Uterus (tissue), 4 donors: ENCODE results near the gene DKK1. TPM values are rescaled to one million over a fixed set of nuclear protein-coding genes. Genes with fewer than 3 reads are reported as not detected.
A peak's percentile ranks its signal among the peaks of the same experiment; 100 is the strongest.

Source experiments
- DNase-seq, 2 donors: peaks; one replicate each; pipeline ENCODE4 v3.0.0-alpha.2; 2019 to 2020
- H3K27ac ChIP-seq, 2 donors: fragments of 200-600 bp; sonication (generic); 1 replicate in 1 of 2; 2 replicates in 1 of 2; pipeline ENCODE4 v1.5.1; 2016 to 2018
- H3K27me3 ChIP-seq, 2 donors: fragments of 200-600 bp; sonication (generic); one replicate each; pipeline ENCODE4 v1.5.1; 2018 to 2019; ENCODE audit warnings: control low read depth in 1 of 2
- H3K36me3 ChIP-seq, 2 donors: fragments of 200-600 bp; sonication (generic); one replicate each; pipeline ENCODE4 v1.5.1; 2019; ENCODE audit warnings: control low read depth in 1 of 2
- H3K4me1 ChIP-seq, 2 donors: fragments of 200-600 bp; sonication (generic); one replicate each; pipeline ENCODE4 v1.5.1; 2018 to 2019; ENCODE audit warnings: control low read depth in 1 of 2
- H3K4me3 ChIP-seq, 2 donors: fragments of 200-600 bp; sonication (generic); 1 replicate in 1 of 2; 2 replicates in 1 of 2; pipeline ENCODE4 v1.5.1; 2018 to 2019; ENCODE audit warnings: mild to moderate bottlenecking in 1 of 2
- H3K9me3 ChIP-seq, 2 donors: fragments of 200-600 bp; sonication (generic); one replicate each; pipeline ENCODE4 v1.5.1; 2019; ENCODE audit warnings: control low read depth in 1 of 2
- POLR2A ChIP-seq, 2 donors: fragments of 450-650 bp; IDR thresholded peaks; one replicate each; pipeline ENCODE4 v1.6.1; 2016; ENCODE audit warnings: antibody characterized with exemption in 2 of 2, mild to moderate bottlenecking in 1 of 2, moderate library complexity in 1 of 2
- intact Hi-C: fragments of 100-400 bp; cut with DNase I; formaldehyde crosslinking; loops from one replicate; pipeline ENCODE4 v1.15.1; 2023; ENCODE audit warnings: low total_unique reads
- total RNA-seq, 4 donors: library from RNA; depleted of rRNA in 3 of 4; stranded (reverse); fragments of >200 nt in 3 of 4; gene quantifications; one replicate each; pipeline versions ENCODE4 v1.1.0 to v1.2.4, GENCODE V29; 2014 to 2023
- TF ChIP-seq, protein P1 (sequence below), 4 experiments: fragments of 200-600 bp in 2 of 4; fragments of 450-650 bp in 2 of 4; sonication (generic) in 2 of 4; IDR thresholded peaks; one replicate each; pipeline ENCODE4 v1.5.1; 2016 to 2019; ENCODE audit warnings: antibody characterized with exemption in 4 of 4, mild to moderate bottlenecking in 2 of 4, moderate library complexity in 1 of 4
- donor health status: DM: yes; HTN: yes; CAD: no.

The DKK1 gene, protein sequence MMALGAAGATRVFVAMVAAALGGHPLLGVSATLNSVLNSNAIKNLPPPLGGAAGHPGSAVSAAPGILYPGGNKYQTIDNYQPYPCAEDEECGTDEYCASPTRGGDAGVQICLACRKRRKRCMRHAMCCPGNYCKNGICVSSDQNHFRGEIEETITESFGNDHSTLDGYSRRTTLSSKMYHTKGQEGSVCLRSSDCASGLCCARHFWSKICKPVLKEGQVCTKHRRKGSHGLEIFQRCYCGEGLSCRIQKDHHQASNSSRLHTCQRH
- 1 to 10 TPM in 1 of 4 donors, under 1 TPM in 2, not detected in 1; 0.37 to 4.1 (median 0.59) TPM for total RNA-seq

DNA sequence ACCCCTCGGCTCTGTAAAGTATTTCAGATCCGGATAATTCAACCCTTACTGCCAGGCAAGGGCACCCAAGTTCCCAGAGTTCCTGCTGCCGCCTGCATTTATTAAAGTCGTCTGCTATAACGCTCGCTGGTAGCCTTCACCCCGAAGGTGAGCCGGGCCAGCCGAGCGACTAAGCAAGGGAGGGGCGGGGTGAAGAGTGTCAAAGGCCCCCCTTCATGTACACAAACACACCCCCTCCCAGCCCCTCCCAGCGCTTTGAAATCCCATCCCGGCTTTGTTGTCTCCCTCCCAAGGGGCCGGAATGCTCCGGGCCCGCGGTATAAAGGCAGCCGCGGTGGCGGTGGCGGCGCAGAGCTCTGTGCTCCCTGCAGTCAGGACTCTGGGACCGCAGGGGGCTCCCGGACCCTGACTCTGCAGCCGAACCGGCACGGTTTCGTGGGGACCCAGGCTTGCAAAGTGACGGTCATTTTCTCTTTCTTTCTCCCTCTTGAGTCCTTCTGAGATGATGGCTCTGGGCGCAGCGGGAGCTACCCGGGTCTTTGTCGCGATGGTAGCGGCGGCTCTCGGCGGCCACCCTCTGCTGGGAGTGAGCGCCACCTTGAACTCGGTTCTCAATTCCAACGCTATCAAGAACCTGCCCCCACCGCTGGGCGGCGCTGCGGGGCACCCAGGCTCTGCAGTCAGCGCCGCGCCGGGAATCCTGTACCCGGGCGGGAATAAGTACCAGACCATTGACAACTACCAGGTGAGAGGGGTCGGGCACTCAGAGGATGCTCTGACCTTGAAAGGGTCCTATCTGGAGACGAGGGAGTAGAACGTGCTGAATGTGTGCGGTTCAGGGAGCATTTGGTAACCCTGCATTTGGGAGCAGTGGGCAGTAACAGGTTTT, at the start of gene DKK1:
DKK1 (plus strand) TSS at position 349 of the 889 bp plus-strand sequence; CDS start at position 503, 154 bp downstream.
- H3K36me3 ChIP-seq = no peaks in the 10 kb centered on the region
- intact Hi-C loops = no loop called here
- H3K27ac ChIP-seq = no peak within 1 kb of the TSS
- no peaks in the 10 kb centered on the region for H3K9me3 ChIP-seq
- H3K4me3 ChIP-seq = peak within 1 kb of the TSS; percentile 22 to 26
- peaks cover 0 to 14% of the 10 kb centered on the region in 2 donors for H3K27me3 ChIP-seq
- TF ChIP-seq, protein P1, sequence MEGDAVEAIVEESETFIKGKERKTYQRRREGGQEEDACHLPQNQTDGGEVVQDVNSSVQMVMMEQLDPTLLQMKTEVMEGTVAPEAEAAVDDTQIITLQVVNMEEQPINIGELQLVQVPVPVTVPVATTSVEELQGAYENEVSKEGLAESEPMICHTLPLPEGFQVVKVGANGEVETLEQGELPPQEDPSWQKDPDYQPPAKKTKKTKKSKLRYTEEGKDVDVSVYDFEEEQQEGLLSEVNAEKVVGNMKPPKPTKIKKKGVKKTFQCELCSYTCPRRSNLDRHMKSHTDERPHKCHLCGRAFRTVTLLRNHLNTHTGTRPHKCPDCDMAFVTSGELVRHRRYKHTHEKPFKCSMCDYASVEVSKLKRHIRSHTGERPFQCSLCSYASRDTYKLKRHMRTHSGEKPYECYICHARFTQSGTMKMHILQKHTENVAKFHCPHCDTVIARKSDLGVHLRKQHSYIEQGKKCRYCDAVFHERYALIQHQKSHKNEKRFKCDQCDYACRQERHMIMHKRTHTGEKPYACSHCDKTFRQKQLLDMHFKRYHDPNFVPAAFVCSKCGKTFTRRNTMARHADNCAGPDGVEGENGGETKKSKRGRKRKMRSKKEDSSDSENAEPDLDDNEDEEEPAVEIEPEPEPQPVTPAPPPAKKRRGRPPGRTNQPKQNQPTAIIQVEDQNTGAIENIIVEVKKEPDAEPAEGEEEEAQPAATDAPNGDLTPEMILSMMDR (IDR thresholded peaks at IDR 0.05) = peak in 3 of 4 experiments; percentile 8 to 33 (median 14)
- TF ChIP-seq POLR2A (IDR thresholded peaks at IDR 0.05) = no peak
- peak in 1 of 2 donors; percentile 13 for DNase-seq
- peaks cover 0 to 3% of the 10 kb centered on the region in 2 donors for H3K4me1 ChIP-seq

DNA sequence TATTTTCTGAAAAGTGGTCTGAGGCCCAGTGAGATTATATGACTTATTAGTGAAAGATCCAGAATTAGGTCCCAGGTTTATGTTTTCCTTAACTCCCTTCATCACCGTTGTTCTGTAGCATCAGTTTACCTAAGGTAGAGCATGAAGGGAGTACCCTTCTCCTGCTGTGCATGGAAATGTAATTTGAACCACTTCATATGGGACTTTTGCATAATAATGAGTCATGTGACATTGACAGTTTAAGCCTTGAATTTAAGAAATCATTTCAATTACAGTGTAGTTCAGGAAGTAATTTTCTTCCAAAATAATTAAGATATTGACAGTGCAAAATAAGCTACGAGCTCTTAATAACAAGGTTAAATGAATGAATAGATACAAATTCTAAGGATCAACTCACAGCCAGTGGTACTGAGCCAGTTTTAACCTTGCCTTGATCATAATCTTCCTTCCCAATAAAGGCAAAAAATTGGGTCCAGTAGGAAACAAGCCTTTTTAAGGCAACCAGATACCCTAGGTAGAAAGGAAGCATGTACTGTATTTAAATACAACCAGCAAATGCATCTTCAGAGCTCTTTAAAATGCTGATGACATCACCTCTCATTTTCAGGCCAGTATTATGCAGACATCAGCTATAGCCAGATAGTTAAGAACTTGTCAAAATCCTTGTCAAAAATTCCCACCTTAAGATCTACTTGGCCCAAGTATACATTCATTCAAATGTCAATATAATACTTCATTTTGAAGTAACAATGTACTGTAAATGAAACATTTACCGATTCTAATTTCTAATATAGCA, 48.8 kb upstream of the DKK1 start:
- no peaks in the 10 kb centered on the region for H3K4me1 ChIP-seq
- H3K9me3 ChIP-seq = no peaks in the 10 kb centered on the region
- no peak overlapping the region for H3K4me3 ChIP-seq
- no peaks in the 10 kb centered on the region for H3K27me3 ChIP-seq
- TF ChIP-seq, protein P1 (IDR thresholded peaks at IDR 0.05) = no peak
- intact Hi-C loops = no loop called here
- H3K36me3 ChIP-seq = no peaks in the 10 kb centered on the region
- no peak for DNase-seq
- H3K27ac ChIP-seq = no peak overlapping the region

DNA sequence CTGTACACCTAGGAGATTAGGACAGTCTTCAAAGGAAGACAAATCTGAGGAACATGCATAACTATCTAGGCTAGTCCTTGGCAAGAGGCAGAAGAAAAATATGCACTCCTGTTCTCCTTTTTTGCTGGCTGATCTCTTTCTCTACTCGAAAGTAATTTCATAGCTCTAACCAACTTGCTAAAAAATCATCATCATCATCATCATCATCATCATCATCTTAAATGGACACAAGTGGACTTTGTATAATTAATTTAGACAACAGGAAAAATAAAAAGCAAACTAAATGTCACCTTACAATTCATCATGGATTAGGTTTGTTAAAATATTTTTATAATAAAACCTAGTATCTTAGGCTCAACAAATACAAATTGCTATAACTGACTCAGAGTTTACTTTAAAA, 47.2 kb upstream of the DKK1 start:
- H3K27ac ChIP-seq = no peak overlapping the region
- no peaks in the 10 kb centered on the region for H3K36me3 ChIP-seq
- H3K9me3 ChIP-seq = no peaks in the 10 kb centered on the region
- no peak for TF ChIP-seq POLR2A (IDR thresholded peaks at IDR 0.05)
- TF ChIP-seq, protein P1 (IDR thresholded peaks at IDR 0.05) = no peak
- intact Hi-C loops = no loop called here
- H3K4me1 ChIP-seq = no peaks in the 10 kb centered on the region
- no peaks in the 10 kb centered on the region for H3K27me3 ChIP-seq
- H3K4me3 ChIP-seq = no peak overlapping the region
- no peak for DNase-seq

DNA sequence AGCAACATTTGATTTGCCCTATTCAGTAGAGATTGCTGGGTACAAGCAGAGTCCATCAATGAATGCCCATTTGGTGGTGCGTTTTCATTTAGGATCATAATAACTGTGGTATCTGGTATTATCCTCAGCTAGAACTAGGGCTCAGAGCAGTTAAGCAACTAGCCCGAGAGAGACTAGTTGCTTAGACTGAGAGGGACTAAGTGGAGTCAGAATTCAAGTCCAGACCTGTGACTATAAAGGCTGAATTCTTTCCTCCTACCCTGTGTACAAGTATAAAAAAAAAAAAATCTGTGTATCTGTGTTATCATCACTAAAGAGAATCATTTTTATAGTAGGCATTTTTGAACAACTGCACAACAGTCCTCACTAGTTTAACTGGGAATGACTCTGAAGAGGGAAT, 45.3 kb upstream of the DKK1 start:
- no peak for DNase-seq
- intact Hi-C loops = no loop called here
- H3K27me3 ChIP-seq = no peaks in the 10 kb centered on the region
- H3K36me3 ChIP-seq = no peaks in the 10 kb centered on the region
- TF ChIP-seq POLR2A (IDR thresholded peaks at IDR 0.05) = no peak
- TF ChIP-seq, protein P1 (IDR thresholded peaks at IDR 0.05) = no peak
- H3K27ac ChIP-seq = no peak overlapping the region
- H3K4me1 ChIP-seq = no peaks in the 10 kb centered on the region
- no peaks in the 10 kb centered on the region for H3K9me3 ChIP-seq
- H3K4me3 ChIP-seq = no peak overlapping the region
